Left ventricle myocardium inferior (tissue), 1 donor: ENCODE results near the gene HAUS3. TPM values are rescaled to one million over a fixed set of nuclear protein-coding genes. Genes with fewer than 3 reads are reported as not detected.
"Not testable (repeated sequence)": the region's sequence is repeated elsewhere in the genome, so short reads cannot be mapped to it uniquely, and the experiment has no call there.

Source experiments
- DNase-seq: peaks from one replicate; pipeline ENCODE4 v3.0.0-alpha.2; 2020
- H3K27ac ChIP-seq: fragments of 200-600 bp; replicated peaks from 2 replicates; pipeline ENCODE4 v1.8.0; 2021
- H3K27me3 ChIP-seq: fragments of 200-600 bp; 2 replicates; pipeline ENCODE4 v1.8.0; 2021; ENCODE audit warnings: low read depth
- H3K36me3 ChIP-seq: fragments of 200-600 bp; 2 replicates; pipeline ENCODE4 v1.8.0; 2021
- H3K4me1 ChIP-seq: fragments of 200-600 bp; 2 replicates; pipeline ENCODE4 v1.8.0; 2021
- H3K4me3 ChIP-seq: fragments of 200-600 bp; 2 replicates; pipeline ENCODE4 v1.8.0; 2021; ENCODE audit warnings: mild to moderate bottlenecking, moderate library complexity
- H3K9me3 ChIP-seq: fragments of 200-600 bp; replicated peaks from 2 replicates; pipeline ENCODE4 v1.8.0; 2021
- CTCF ChIP-seq: fragments of 200-600 bp; IDR thresholded peaks from 2 replicates; pipeline ENCODE4 v1.8.0; 2021; ENCODE audit warnings: antibody characterized with exemption, mild to moderate bottlenecking, borderline replicate concordance
- intact Hi-C: fragments of 100-400 bp; cut with micrococcal nuclease; formaldehyde crosslinking; loops from one replicate; pipeline ENCODE4 v1.11.0; 2022
- total RNA-seq: library from RNA; stranded (reverse); fragmentation: NEBNext Ultra II Directional; extraction: Animal tissue kit (Norgen Biotek cat#: 25700); gene quantifications from one replicate; pipeline ENCODE4 v1.2.1, GENCODE V29; 2021
- donor health status: DM: no; HTN: yes; CAD: no; lungs with severe emphysema.

The HAUS3 gene
- total RNA-seq, 1 donor from 2014 or later = 6.4 TPM

GRCh38 chr4:2217726-2218125, 24.2 kb downstream of the HAUS3 start:
- peaks cover 4% of the 10 kb centered on the region for H3K4me1 ChIP-seq
- H3K27ac ChIP-seq = no peak overlapping the region
- no peak overlapping the region for H3K4me3 ChIP-seq
- H3K36me3 ChIP-seq = peaks cover 2% of the 10 kb centered on the region
- no peaks in the 10 kb centered on the region for H3K27me3 ChIP-seq
- intact Hi-C loops = no loop called here
- DNase-seq = no peak
- no peak for TF ChIP-seq CTCF
- H3K9me3 ChIP-seq = no peaks in the 10 kb centered on the region

GRCh38 chr4:2212831-2213230, 29.1 kb downstream of the HAUS3 start:
- intact Hi-C loops = no loop called here
- Histone ChIP-seq H3K27me3 (no peaks in the 10 kb centered on the region), H3K4me1 (no peaks in the 10 kb centered on the region), H3K27ac (no peak overlapping the region), H3K36me3 (peaks cover 9% of the 10 kb centered on the region), H3K9me3 (no peaks in the 10 kb centered on the region), H3K4me3 (no peak overlapping the region)
- no peak for TF ChIP-seq CTCF
- no peak for DNase-seq

- H3K27ac ChIP-seq = not testable (repeated sequence)
Observed at GRCh38 chr4:2202789-2203188, 39.1 kb downstream of the HAUS3 start.

GRCh38 chr4:2194496-2194895, 47.4 kb downstream of the HAUS3 start:
- DNase-seq = no peak
- no peak for TF ChIP-seq CTCF
- intact Hi-C loops = no loop called here
- peaks cover 8% of the 10 kb centered on the region for H3K36me3 ChIP-seq
- H3K9me3 ChIP-seq = peaks cover under 1% of the 10 kb centered on the region
- no peak overlapping the region for H3K27ac ChIP-seq
- no peak overlapping the region for H3K4me3 ChIP-seq
- no peaks in the 10 kb centered on the region for H3K27me3 ChIP-seq
- H3K4me1 ChIP-seq = no peaks in the 10 kb centered on the region

More at GRCh38 chr4:2202789-2203188, 39.1 kb downstream of the HAUS3 start:
- DNase-seq, intact Hi-C loops, H3K27me3 ChIP-seq, H3K4me1 ChIP-seq, H3K4me3 ChIP-seq, H3K9me3 ChIP-seq, H3K36me3 ChIP-seq: not testable (repeated sequence)

GRCh38 chr4:2193326-2193725, 48.6 kb downstream of the HAUS3 start:
- Histone ChIP-seq H3K27ac (no peak overlapping the region), H3K4me3 (no peak overlapping the region), H3K9me3 (peaks cover 12% of the 10 kb centered on the region), H3K27me3 (no peaks in the 10 kb centered on the region), H3K36me3 (peaks cover 8% of the 10 kb centered on the region), H3K4me1 (no peaks in the 10 kb centered on the region)
- intact Hi-C loops = no loop called here
- no peak for DNase-seq
- TF ChIP-seq CTCF = no peak

GRCh38 chr4:2186865-2187172, 55.1 kb downstream of the HAUS3 start:
- intact Hi-C loops = no loop called here
- H3K4me1 ChIP-seq = no peaks in the 10 kb centered on the region
- no peak for DNase-seq
- peaks cover 25% of the 10 kb centered on the region for H3K36me3 ChIP-seq
- no peak overlapping the region for H3K4me3 ChIP-seq
- H3K27ac ChIP-seq = no peak overlapping the region
- H3K9me3 ChIP-seq = peaks cover 56% of the 10 kb centered on the region
- H3K27me3 ChIP-seq = no peaks in the 10 kb centered on the region
- TF ChIP-seq CTCF = no peak
